Ammon's horn (tissue), 1 donor: ENCODE data around the gene ANXA8L1.
"Not testable (repeated sequence)": the region's sequence is repeated elsewhere in the genome, so short reads cannot be mapped to it uniquely, and the experiment has no call there.

Experiments used
- DNase-seq: peaks from one replicate; pipeline ENCODE4 v3.0.0-alpha.2; 2016; ENCODE audit warnings: low spot score

The ANXA8L1 gene

GRCh38 chr10:46375406-46375805 is at the start of gene ANXA8L1:
TSS of gene ANXA8L1 (plus strand) at chr10:46375776. CDS start at chr10:46375852, 76 bp downstream.
- not testable (repeated sequence) for DNase-seq

- DNase-seq = no peak
Measured at GRCh38 chr10:46326066-46326465, 49.5 kb upstream of the ANXA8L1 start.

- no peak for DNase-seq
Measured at GRCh38 chr10:46326971-46327370, 48.6 kb upstream of the ANXA8L1 start.

- DNase-seq = no peak
Measured at GRCh38 chr10:46327685-46328084, 47.9 kb upstream of the ANXA8L1 start.

GRCh38 chr10:46328853-46329689 is 46.5 kb upstream of the ANXA8L1 start:
- peak; percentile 92 for DNase-seq

GRCh38 chr10:46329690-46330016 is 45.9 kb upstream of the ANXA8L1 start:
- no peak for DNase-seq

GRCh38 chr10:46330894-46331293 is 44.7 kb upstream of the ANXA8L1 start:
- DNase-seq = no peak

- not testable (repeated sequence) for DNase-seq
Measured at GRCh38 chr10:46365484-46365883, 10.1 kb upstream of the ANXA8L1 start.

- not testable (repeated sequence) for DNase-seq
Measured at GRCh38 chr10:46367209-46367608, 8.4 kb upstream of the ANXA8L1 start.

GRCh38 chr10:46367666-46368240 is 7.8 kb upstream of the ANXA8L1 start:
- not testable (repeated sequence) for DNase-seq

GRCh38 chr10:46368956-46369355 is 6.6 kb upstream of the ANXA8L1 start:
- DNase-seq = not testable (repeated sequence)

- DNase-seq = not testable (repeated sequence)
Measured at GRCh38 chr10:46374410-46374809, 1.2 kb upstream of the ANXA8L1 start.

- not testable (repeated sequence) for DNase-seq
Measured at GRCh38 chr10:46377022-46377421, 1.4 kb downstream of the ANXA8L1 start.

GRCh38 chr10:46377651-46378050 is 2.1 kb downstream of the ANXA8L1 start:
- DNase-seq = not testable (repeated sequence)

GRCh38 chr10:46378108-46378507 is 2.5 kb downstream of the ANXA8L1 start:
- not testable (repeated sequence) for DNase-seq

- DNase-seq = not testable (repeated sequence)
Measured at GRCh38 chr10:46379233-46379848, 3.8 kb downstream of the ANXA8L1 start.

- DNase-seq = not testable (repeated sequence)
Measured at GRCh38 chr10:46385858-46386257, 10.3 kb downstream of the ANXA8L1 start.

- DNase-seq = not testable (repeated sequence)
Measured at GRCh38 chr10:46386694-46387093, 11.1 kb downstream of the ANXA8L1 start.

- not testable (repeated sequence) for DNase-seq
Measured at GRCh38 chr10:46387309-46387902, 11.8 kb downstream of the ANXA8L1 start.

- not testable (repeated sequence) for DNase-seq
Measured at GRCh38 chr10:46391422-46391821, 15.8 kb downstream of the ANXA8L1 start.

- DNase-seq = not testable (repeated sequence)
Measured at GRCh38 chr10:46396441-46397279, 21.1 kb downstream of the ANXA8L1 start.

- DNase-seq = not testable (repeated sequence)
Measured at GRCh38 chr10:46397767-46398166, 22.2 kb downstream of the ANXA8L1 start.
